GM19328 (cell line): ENCODE results near the gene SLC30A1.

Experiments used
- ATAC-seq: cut with Tn5 transposase; IDR thresholded peaks from one replicate; pipeline ENCODE4 v1.9.1; 2021; ENCODE audit warnings: mild to moderate bottlenecking, moderate library complexity; ENCODE audit not compliant: unreplicated experiment

Gene SLC30A1

DNA sequence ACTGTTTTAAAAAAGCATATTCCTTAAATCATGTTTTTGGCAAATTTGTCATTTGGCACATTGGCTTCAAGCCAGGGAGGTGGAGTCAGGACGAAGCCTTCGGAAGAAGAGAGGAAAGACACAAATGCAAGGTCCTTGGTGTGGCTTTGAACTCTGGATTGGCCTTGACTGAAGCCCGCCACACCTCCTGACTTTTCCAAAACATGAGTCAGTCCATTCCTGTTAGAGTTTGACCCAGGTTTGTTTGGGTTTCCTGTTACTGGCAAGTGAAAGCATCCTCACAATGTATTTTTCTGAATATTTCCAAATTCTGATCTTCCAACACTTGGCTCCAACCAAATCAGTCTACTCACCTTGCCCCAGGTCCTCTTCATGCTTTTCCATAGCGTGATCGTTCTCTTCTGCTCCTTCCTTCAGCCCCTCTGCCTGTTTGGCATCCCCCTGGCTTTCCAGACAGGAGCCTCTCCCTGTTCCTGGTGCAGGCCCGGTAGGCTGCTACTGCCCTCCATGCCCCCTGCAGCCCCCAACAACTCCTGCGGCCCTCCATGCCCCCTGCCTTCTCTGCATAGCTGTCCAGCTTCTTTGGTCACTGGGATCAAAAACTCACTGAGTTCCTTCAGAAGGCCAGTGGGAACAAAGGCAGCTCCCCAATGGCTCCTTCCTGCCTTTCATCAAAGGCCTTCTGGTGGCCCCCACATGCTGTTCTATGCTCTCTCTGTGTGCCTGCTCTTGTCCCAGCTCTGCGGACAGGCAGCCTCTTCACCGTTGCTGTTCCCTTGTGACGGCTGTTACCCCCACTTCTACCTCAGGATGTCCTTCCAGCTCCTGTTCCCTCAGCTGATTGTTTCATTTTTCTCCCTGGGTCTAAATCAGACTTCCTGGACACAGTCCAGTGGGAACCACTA lies 30.4 kb upstream of the SLC30A1 start:
- no peak for ATAC-seq

- ATAC-seq = no peak
Observed at GRCh38 chr1:211607754-211608473, 29.0 kb upstream of the SLC30A1 start.

- ATAC-seq = peak; percentile 92
Observed at GRCh38 chr1:211606914-211607753, 28.2 kb upstream of the SLC30A1 start.

- ATAC-seq = peak; percentile 91
Observed at GRCh38 chr1:211606332-211606913, 27.5 kb upstream of the SLC30A1 start.

DNA sequence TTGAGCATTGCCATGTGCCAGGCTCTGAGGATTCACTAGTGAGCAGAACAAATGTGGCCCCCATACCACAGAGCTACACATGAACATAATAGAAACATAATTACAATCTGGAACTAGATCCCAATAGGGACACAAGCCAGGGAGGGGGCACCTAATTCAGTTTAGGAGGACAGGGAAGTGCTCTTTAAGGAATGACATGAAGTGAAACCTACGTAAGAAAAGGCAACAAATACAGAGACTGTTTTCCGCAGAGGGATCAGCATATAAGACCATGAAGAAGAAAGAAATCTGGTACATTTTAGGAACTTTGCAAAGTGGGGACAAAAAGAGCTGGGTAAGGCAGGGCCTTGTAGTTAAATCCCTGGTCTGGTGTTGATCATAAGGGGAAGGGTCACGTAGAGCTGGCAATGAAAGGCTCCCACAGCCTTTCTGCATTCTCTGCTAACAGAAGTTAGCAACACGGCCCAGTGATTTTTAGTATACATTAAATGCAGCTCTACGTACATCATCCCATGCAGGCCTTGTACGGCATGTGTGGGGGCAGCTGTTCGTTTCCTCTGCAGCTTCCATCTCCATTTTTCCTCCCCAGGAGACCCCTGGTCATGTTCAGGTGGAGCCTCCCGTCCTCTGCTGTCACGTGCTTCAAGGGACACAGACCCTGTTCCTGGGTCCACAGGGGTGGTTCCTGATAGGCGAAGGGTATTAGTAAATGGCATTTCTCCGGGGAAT lies 26.8 kb upstream of the SLC30A1 start:
- no peak for ATAC-seq

DNA sequence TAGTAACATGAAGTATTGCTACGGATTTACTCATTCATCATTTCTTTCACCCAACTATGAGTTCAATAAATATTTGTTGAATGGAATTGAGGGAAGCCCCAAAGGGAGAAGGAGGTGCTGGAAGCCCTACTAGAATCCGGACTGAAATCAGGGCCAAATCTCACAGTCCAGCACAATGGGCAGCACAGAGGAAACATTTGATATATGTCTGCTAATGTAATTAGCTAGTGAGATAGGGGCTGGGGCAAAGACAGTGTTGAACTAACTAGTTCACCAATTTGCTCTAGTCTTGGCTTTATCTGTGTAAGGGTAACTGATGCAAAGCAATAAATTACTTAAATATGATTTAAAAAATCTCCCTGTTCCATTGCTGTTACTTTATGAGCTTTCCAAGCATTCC lies 26.1 kb upstream of the SLC30A1 start:
- no peak for ATAC-seq

- ATAC-seq = no peak
Observed at GRCh38 chr1:211604548-211604947, 25.6 kb upstream of the SLC30A1 start.

DNA sequence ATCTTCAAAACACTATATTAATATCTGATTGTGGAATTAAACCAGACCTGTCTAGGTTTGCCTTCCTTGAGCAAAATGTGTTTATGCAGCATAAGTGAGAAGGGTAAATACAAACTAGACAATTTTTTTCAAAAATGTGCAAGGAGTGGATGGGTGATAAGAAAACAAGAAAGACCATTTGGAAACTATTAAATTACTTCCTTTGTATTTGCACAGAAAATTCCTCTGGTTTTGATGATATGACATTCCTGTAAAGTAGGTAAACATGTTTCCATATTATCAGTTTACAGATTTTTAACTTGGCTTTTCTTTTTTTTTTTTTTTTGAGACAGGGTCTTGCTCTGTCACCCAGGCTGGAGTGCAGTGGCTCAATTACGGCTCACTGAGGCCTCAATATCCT lies 24.8 kb upstream of the SLC30A1 start:
- no peak for ATAC-seq

- no peak for ATAC-seq
Observed at GRCh38 chr1:211603191-211603701, 24.3 kb upstream of the SLC30A1 start.

GRCh38 chr1:211601982-211602670 lies 23.2 kb upstream of the SLC30A1 start:
- ATAC-seq = no peak

DNA sequence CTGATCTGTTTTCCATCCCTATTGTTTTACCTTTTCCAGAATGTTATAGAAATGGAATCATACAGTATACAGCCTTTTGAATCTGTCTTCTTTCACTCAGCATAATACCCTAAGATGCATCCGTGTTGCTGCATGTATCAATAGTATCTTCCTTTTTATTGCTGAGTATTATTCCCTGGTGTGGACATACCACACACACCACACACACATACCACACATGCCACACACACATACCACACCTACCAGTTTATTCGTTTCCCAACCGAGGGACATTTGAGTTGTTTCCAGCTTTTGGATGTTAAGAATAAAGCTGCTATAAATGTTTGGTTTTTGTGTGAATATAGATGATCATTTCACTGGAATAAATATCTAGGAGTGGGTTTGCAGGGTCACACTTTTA lies 22.2 kb upstream of the SLC30A1 start:
- ATAC-seq = no peak

GRCh38 chr1:211599250-211599649 lies 20.3 kb upstream of the SLC30A1 start:
- no peak for ATAC-seq

GRCh38 chr1:211598514-211598913 lies 19.6 kb upstream of the SLC30A1 start:
- no peak for ATAC-seq

GRCh38 chr1:211596418-211597181 lies 17.6 kb upstream of the SLC30A1 start:
- ATAC-seq = no peak

GRCh38 chr1:211595419-211595818 lies 16.5 kb upstream of the SLC30A1 start:
- ATAC-seq = no peak

DNA sequence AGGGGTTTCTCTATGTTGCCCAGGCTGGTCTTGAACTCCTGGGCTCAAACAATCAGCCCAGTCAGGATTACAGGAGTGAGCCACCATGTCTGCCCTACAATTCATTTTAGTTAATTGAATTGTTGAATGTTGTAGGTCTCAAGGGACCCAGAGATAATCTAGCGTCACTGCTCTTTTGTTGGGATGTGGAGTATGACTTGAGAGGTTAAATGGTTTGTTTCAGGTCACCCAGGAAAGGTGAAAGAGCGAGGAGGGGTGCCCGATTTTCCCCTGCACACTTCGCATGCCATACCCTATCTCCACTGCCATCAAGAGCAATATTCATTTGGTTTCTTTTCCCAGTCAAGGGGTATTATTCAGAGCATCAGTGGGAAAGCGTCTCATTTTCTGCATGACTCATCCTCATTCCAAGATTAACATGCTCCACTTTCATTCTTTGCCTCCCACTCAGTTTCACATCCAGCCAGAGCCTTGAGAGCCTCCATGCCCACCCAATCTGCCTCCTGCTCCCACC lies 13.1 kb upstream of the SLC30A1 start:
- ATAC-seq = no peak

DNA sequence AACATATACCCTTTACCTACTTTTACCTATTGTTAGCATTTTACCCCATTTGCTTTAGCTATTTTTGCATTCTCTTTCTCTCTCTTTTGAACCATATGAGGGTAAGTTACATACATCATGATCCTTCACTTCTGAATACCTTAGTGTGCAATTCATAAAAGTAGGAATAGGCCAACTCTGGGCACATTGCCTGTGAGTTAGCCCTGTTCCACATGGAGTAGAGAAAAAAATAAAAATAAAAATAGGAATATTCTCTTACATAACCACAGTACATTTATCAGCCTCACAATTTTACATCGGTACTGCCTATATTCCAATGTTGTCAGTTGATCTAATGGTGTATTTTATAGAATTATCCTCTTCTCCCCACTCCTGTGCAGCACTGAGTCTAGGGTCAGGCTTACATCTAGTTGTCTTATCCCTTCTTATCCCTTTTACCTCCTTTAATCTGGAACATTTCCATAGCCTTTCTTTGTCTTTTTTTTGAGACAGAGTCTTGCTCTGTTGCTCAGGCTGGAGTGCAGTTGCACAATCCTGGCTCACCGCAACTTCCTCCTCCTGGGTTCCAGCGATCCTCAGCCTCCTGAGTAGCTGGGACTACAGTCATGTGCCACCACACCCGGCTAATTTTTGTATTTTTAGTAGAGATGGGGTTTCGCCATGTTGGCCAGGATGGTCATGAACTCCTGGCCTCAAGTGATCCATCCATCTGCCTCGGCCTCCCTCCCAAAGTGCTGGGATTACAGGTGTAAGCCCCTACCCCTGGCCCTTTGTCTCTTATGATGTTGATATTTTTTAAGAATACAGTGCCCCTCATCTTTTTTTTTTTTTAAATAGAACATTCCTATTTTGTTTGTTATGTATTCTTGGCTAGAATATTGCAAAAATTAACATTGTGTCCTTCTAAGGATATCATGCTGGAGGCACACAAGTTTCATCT lies 11.1 kb upstream of the SLC30A1 start:
- no peak for ATAC-seq
